Astrocyte of the spinal cord (primary cell): ENCODE results near the gene NRSN2.

Source experiments
- DNase-seq: peaks from one replicate; pipeline ENCODE4 v3.0.0; 2011; ENCODE audit warnings: low read depth, low spot score
- H3K4me3 ChIP-seq: 2 replicates; pipeline ENCODE4 v1.5.1; 2011; ENCODE audit warnings: low read depth, mild to moderate bottlenecking, low read length, moderate library complexity
- in situ Hi-C: cut with HindIII; loops from 2 replicates; pipeline ENCODE4 v1.10.0; 2017; ENCODE audit warnings: low sequenced_read_pairs
- TF ChIP-seq, protein P1 (sequence below): IDR thresholded peaks from 2 replicates; pipeline ENCODE4 v1.5.1; 2012; ENCODE audit warnings: low read depth, mild to moderate bottlenecking, low read length, inconsistent platforms

Gene NRSN2, protein sequence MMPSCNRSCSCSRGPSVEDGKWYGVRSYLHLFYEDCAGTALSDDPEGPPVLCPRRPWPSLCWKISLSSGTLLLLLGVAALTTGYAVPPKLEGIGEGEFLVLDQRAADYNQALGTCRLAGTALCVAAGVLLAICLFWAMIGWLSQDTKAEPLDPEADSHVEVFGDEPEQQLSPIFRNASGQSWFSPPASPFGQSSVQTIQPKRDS

DNA sequence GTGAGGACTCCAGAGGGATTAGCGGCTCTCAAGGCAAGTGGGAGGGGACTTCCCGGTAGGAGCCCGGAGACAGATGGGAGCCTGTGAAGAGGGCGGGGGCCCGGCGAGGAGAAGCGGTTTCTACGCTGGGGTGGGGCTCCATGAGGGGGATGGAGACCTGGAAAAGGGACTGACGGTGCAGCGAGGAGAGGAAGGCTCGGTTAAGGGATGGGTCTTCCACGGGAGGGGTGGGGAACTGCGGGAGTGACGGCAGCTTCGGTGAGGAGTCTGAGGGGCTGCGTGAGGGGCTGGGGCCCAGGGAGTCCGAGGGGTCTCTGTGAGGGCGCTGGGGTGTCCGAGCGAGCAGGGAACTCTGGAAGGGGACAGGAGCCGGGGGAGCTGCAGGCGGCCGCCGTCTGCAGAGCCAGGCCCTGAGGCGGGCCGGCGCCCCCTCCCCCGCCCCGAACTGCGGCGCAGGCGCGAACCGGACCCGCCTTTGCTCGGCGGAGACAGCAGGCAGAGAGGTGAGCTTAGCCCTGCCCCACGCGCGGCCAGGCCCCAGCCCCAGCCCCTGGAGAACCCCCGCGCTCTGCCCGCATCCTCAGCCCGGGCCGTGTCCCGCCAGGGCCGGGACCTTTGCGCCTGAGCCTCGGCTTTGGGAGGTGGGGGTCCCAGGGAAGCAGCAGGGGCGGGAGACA lies at the start of gene NRSN2:
Gene NRSN2 (plus strand): TSS at position 472 of the 677 bp plus-strand sequence. CDS start 2,533 bp downstream, outside the sequence.
- peak; percentile 72 for DNase-seq
- in situ Hi-C loops, result no loop called here

DNA sequence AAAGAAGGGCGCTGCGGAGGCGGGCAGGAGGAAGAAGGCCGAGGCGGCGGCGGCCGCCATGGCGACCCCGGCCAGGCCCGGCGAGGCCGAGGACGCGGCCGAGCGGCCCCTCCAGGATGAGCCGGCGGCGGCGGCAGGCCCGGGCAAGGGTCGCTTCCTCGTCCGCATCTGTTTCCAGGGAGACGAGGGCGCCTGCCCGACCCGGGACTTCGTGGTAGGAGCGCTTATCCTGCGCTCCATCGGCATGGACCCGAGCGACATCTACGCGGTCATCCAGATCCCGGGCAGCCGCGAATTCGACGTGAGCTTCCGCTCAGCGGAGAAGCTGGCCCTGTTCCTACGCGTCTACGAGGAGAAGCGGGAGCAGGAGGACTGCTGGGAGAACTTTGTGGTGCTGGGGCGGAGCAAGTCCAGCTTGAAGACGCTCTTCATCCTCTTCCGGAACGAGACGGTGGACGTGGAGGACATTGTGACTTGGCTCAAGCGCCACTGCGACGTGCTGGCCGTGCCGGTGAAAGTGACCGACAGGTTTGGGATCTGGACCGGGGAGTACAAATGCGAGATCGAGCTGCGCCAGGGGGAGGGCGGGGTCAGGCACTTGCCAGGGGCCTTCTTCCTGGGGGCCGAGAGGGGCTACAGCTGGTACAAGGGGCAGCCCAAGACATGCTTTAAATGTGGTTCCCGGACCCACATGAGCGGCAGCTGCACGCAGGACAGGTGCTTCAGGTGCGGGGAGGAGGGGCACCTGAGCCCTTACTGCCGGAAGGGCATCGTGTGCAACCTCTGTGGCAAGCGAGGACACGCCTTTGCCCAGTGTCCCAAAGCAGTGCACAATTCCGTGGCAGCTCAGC lies 48.8 kb upstream of the NRSN2 start:
- in situ Hi-C loops, result no loop called here
- peak; percentile 68 for DNase-seq
- TF ChIP-seq, protein P1, sequence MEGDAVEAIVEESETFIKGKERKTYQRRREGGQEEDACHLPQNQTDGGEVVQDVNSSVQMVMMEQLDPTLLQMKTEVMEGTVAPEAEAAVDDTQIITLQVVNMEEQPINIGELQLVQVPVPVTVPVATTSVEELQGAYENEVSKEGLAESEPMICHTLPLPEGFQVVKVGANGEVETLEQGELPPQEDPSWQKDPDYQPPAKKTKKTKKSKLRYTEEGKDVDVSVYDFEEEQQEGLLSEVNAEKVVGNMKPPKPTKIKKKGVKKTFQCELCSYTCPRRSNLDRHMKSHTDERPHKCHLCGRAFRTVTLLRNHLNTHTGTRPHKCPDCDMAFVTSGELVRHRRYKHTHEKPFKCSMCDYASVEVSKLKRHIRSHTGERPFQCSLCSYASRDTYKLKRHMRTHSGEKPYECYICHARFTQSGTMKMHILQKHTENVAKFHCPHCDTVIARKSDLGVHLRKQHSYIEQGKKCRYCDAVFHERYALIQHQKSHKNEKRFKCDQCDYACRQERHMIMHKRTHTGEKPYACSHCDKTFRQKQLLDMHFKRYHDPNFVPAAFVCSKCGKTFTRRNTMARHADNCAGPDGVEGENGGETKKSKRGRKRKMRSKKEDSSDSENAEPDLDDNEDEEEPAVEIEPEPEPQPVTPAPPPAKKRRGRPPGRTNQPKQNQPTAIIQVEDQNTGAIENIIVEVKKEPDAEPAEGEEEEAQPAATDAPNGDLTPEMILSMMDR, result no peak
- peak overlapping the region; percentile 94 for H3K4me3 ChIP-seq

More for the DNA sequence above, at the start of gene NRSN2:
- TF ChIP-seq, protein P1, result no peak
- peak within 1 kb of the TSS; percentile 72 for H3K4me3 ChIP-seq

DNA sequence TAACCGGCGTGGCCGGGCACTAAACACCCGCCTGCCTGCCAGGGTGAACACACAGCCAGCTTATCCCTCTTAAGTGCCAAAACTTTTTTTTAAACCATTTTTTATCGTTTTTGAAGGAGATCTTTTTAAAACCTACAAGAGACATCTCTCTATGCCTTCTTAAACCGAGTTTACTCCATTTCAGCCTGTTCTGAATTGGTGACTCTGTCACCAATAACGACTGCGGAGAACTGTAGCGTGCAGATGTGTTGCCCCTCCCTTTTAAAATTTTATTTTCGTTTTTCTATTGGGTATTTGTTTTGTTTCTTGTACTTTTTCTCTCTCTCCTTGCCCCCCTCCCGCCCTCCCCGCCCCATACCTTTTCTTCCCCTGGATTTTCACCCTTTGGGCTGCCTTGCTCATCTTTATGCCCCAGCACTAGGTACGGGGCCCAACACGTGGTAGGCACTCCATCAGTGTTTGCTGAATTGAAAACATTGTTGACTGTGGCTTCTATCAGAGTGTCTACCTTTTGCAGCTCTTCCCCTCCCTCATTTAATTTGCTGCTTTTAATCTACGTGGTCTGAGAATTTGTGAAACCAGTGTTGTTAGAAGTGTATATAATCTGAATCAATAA lies 48.0 kb upstream of the NRSN2 start:
- in situ Hi-C loops, result no loop called here
- TF ChIP-seq, protein P1, result no peak
- peak overlapping the region; percentile 94 for H3K4me3 ChIP-seq
- no peak for DNase-seq

DNA sequence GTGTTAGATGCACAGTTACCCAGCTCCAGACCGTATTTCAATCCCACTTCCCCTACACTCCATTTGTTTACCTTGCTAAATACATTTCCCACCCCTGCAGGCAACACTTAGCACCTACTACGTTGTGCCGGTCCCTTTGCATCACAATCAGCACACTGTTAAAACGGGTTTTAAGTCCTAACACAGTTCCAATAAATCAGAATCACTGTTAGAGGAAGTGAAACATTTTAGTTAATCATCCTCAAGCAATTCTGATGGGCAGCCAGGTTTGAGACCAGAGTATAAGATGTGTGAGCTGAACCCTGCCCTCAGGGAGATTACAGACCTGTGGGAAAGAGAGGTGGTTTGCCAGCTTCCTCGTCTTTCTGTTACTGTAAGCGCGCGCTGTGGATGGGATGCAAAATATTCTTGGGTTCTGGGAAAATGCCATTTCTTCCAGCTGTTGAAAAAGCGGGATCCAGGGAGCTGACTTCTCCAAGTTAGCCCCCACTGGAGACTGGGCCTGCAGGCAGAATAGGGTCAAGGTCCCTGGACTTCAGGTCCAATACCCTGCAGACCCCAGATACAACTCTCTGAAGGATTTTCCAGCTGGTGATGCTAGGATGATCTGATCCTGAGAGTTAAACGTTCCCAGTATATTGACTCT lies 46.4 kb upstream of the NRSN2 start:
- in situ Hi-C loops, result no loop called here
- TF ChIP-seq, protein P1, result no peak
- H3K4me3 ChIP-seq, result peak overlapping the region; percentile 94
- no peak for DNase-seq

DNA sequence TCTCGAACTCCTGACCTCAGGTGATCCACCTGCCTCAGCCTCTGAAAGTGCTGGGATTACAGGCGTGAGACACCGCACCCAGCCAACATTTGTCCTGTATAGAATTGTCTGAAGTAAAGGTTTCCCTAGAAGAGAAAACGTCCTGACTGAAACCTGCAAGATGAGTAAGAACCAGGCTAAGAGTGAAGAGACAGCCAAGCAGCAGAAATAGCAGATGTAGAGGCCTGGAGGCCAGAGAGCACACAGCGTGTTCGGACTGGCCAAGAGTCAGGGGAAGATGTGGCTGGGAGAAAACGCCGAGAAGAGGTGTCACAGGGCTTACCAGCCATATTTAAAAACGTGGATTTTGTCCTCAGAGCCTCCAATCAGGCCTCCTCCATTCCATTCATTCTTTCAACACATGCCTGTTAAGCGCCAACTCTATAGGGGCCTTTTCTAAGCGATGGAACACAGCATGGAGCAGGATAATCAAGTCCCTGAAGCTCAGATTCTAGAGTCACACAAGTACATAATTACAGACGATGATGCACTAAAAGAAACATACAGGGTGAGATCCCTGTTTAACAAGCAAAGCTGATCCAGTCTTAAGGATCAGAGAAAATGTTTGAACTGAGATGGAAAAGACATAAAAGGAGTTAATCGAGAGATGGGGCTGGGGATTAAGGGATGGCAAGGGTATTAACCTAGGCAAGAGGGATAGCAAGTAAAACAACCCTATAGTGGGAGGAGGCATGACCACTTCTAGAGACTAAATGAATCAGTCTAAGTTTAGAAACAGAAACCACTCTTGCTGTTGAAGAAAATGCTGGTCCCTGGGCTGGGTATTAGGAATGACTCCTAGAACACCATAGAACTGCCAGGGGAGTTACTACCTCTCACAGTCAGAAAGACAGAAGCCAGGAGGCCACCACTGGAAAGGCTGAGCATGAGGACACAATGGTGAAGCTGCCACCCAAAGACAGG lies 44.7 kb upstream of the NRSN2 start:
- TF ChIP-seq, protein P1, result no peak
- in situ Hi-C loops, result no loop called here
- H3K4me3 ChIP-seq, result no peak overlapping the region
- DNase-seq, result no peak
